ENCODE results near the gene MRPS24.
A peak's percentile ranks its signal among the peaks of the same experiment; 100 is the strongest.
"Not testable (repeated sequence)": the region's sequence is repeated elsewhere in the genome, so short reads cannot be mapped to it uniquely, and the experiment has no call there.

Gene MRPS24

DNA sequence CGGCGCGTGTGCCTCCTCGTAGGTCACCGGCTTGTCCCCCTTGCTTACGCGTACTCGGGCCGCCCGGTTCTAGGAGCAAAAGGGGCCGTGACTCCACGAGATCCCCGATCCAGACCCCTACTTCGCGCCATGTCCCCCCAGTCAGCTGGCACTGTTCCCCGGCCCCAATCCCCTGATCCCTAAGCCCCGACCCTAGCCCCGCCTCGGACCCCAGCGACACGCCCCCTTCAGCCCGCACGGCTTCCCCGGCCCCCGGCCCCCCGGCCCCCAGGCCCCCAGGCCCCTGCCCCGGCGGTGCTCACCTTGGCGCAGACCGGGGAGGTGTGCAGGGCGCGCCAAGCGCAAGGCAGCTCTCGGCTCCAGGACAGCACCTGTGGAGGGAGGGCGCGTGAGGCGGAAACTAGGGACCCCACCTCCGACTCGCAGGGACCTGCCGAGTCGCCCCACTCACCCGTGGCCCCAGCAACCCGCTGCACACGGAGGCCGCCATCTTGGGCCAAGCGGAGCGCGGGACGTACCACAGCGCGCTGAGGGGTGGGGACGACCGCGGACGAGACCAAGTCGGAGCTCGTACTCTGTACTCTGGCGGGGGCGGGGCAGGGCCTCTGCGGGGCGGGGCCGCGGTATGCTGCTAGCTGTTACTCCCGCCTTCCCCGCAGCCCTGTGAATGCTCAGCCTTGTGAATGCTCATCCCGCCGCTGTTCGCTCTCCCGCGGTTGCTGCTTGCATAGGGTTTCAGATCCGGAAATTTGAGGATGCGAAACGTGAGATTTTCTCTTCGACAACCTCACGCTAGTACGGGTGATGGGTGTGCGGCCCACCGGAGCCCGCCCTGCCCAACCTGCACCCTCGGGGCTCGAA is at the start of gene MRPS24:
Gene MRPS24 (minus strand): TSS at position 512 of the 861 bp plus-strand sequence. CDS start 22 bp downstream, at position 490.
- DNase-seq: peak; percentile 94 to 98 (median 98)

DNA sequence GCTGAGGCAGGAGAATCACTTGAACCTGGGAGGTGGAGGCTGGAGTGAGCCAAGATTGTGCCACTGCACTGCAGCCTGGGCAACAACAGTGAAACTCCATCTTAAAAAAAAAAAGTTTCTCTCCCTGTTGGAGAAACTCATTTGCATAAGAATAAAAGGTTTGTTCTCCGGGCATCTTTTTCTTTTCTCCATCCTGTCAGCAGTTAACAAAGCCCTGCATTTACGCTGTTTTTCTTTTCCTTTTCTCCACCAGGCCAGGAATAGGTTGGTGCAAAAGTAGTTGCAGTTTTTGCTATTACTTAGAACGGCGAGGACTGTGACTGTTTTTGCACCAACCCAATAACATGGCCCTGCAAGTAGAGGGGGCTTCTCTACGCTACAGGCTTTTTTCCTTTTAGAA is 46.6 kb upstream of the MRPS24 start:
- no peak for DNase-seq

DNA sequence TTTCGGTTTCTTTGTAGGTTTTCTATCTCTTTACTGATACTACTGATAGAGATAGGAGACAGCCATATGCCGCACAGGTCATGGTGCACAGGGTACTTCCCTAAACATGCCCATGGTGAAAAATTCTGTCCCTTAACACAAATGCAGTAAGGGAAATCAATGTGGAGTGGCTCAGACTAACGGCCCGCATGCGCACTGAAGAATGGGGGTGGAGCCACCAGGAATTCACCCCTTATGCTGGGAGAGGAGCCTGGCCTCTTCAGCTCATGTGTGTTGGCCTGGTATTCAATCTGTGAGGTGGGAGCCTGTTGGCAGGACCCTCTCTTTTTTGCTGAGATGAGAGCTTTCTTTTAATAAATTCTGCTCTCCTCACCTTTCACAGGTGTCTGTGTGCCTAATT is 45.5 kb upstream of the MRPS24 start:
- no peak for DNase-seq

DNA sequence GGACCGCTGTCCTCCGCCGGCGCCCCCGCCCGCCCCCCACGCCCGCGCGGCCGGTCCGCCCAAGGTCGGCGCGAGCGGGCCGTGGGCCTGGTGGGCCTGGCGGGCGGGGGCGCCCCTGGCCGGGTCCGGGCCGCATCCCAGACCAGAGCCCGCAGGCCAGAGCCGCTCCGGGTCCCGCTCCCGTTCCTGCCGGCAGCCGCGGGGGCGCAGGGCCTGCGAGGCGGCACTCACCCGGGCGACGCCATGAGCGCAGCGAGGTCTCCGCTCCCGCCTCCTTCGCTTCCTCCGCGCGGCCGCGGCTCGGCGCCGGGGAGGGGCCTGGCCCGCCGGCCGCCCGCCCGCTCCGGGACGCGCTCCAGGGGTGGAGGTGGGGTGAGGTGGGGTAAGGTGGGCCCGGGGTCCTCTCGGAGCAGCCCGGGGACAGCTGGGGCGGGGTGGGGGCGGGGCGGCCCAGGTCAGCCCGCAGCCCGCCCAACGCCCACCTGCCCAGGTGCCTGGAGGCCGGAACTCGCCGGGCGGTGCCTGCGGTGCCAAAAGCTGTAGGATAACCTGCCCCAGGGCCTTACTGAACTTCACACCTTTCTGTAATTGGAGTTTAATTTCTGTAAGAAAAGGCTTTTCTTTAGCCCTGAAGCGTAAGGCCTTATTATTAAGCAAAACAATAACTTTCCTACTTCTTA is 37.2 kb upstream of the MRPS24 start, which contains the start of gene URGCP:
Gene URGCP (minus strand): TSS at position 266 of the 680 bp plus-strand sequence. CDS start 21 bp downstream, at position 245.
- peak; percentile 63 to 85 (median 70) for DNase-seq

DNA sequence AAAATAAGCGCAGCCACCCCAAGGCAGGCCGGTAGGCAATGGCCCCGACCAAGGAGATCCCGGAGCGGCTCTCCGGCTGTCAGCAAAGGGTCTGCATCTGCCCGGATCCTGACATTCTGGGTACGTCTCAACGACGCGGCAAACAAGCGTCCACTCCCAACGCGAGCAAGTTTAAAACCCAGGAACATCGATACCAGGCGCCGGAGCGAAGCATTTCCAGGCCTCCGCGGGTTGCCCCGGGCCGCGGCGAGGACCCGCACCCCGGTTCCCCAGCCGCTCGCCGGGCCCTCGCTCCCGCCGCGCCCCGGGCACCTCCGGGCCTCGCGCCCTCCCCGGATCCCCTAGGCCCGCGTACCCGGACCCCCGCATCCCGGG is 36.6 kb upstream of the MRPS24 start:
- peak; percentile 33 to 58 (median 41) for DNase-seq

DNA sequence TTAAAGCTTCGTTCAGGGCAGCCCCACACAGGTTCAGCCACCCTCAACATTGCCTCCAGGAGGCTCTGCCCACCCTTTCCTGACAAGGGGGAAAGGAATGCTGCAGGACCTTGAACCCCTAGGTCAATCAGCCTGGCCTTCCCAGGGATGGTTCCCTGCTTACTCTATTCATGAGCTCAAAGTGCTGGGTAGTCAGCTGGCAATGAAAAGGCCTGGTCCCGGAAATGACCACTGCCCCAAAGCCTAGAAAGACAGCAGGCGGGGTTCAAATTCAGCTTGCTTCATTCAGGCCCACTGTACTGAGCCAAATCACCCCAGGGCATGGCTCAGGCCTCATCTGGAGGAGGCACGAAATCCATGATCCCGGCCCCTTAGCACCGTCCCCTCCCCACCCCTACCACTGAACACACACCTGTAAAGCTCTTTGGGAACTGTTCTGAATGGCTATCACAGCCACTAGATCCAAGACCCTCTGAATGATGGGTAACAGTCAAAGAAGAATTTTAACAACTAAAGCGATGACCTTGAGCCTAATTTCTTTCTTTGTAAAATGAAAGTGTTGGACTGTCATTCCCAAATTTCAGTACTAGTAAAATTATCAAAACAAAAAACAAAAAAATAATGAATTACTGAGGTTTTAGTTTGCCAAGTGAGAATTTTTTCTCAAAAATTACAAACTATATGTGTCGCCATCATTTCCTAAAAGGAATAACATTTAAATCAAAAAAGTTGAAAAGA is 36.1 kb upstream of the MRPS24 start:
- no peak for DNase-seq

DNA sequence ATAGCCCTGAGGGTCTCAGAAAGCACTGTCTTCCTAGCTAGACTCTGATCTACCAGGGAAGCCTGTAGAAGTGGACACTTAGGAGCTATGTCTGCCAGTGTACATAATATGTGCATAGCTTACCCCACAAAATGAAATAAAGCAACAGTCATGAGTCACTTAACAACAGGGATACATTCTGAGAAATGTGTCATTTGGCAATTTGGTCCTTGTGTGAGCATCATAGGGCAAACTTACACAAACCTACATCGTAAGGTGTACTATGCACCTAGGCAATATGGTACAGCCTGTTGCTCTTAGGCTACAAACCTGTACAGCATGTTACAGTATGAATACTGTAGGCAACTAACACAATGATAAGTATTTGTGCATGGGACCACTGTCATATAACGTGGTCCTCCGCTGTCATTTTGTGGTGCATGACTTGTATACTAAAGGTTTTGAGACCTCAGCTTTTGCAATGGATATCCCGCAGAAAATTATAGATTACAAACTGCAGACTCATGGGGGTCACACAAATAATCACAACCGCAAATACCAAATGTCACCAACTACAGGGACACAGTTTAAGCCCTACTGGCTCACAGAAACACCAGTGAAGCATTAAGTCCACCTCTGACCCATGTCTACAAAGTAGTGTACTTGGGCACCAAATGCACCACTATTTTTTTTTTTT is 35.4 kb upstream of the MRPS24 start:
- peak in 1 of 3 donors; percentile 25 for DNase-seq

DNA sequence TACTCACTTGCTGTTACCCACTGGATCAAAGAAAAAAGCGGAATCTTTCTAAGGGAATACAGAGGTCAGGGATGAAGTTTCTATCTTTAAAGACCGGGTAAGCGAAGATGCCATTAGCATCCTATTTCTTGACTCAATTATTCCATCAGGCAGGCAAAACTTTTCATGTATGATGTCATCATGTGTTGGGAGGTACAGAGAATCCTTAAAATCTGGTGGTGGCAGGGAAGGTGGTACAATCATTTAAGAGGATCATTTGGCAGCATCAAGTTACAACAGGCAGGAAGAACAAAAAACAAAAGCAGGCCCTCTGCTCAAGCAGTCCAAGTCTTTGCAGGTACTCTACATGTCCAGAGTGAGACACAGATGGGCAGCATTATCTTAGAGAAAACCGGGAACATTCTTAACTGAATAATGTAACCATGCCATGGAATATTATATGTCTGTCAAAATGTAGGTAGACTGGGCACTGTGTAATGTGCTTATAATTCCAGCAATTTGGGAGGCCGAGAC is 33.3 kb upstream of the MRPS24 start:
- DNase-seq: no peak

DNA sequence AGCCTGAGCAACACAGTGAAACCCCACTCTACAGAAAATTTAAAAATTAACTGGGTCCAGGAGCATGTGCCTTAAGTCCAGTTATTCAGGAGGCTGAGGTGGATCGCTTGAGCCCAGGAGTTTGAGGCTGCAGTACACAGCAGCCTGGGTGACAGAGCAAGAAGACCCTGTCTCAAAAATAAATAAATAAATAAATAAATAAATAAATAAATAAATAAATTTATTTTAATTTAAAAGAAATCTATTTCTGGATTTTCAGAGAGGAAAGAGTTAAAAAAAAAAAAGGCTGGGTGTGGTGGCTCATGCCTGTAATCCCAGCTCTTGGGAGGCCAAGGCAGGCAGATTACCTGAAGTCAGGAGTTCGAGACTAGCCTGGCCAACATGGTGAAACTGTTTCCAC is 29.3 kb upstream of the MRPS24 start:
- DNase-seq: not testable (repeated sequence)

GRCh38 chr7:43895847-43896415 is 26.6 kb upstream of the MRPS24 start:
- DNase-seq: no peak

- no peak for DNase-seq
These were observed 22.0 kb upstream of the MRPS24 start for GRCh38 chr7:43891069-43891955.

GRCh38 chr7:43890468-43890867 is 21.2 kb upstream of the MRPS24 start:
- DNase-seq: no peak

DNA sequence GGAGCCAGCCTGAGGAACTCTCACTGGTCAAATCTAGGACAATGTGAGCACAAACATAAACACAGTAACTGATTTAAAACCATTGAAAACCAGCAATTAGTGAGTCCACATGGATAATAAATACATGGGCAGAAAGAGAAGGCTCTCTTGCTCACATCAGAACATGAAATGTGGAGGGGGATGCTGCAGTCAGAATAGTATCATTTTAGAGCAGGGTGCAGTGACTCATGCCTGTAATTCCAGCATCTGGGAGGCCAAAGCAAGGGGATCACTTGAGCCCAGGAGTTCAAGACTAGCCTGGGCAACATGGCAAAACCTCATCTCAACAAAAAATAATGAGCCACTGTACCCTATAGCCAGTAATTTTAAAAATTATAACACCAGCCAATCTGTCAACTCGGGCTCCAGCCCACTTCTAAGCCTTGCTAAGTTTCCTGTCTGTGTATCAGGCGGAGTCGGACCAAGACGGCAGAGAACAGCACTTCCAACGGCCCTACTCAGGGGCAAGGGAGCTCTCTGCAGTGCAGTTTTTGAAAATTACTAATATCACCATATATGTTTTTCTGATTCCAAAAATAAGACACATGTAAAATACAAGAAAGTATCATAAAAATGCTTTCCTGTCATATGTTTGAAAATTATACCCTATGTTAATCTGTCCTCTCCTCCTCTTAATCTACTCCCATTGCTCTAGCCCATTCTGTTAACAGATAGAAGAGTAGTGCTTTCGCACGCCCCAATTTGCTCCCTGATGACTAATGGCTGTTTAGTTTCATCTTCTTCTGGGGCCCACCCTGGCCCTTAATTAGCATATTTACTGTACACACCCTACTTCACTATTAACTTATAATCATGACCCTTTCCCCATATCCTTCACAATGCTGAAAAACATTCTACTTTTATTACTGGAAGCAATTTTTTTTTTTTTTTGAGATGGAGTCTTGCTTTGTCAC is 20.0 kb upstream of the MRPS24 start:
- DNase-seq: peak in 2 of 3 donors; percentile 17 to 39

GRCh38 chr7:43884617-43885016 is 15.3 kb upstream of the MRPS24 start:
- no peak for DNase-seq

GRCh38 chr7:43884209-43884608 is 14.9 kb upstream of the MRPS24 start:
- DNase-seq: no peak

GRCh38 chr7:43880596-43880995 is 11.3 kb upstream of the MRPS24 start:
- peak; percentile 33 to 56 (median 42) for DNase-seq

- DNase-seq: peak; percentile 65 to 88 (median 71)
These were observed 10.2 kb upstream of the MRPS24 start for GRCh38 chr7:43879477-43879876.

- DNase-seq: no peak
These were observed 9.6 kb upstream of the MRPS24 start for GRCh38 chr7:43878867-43879266.

DNA sequence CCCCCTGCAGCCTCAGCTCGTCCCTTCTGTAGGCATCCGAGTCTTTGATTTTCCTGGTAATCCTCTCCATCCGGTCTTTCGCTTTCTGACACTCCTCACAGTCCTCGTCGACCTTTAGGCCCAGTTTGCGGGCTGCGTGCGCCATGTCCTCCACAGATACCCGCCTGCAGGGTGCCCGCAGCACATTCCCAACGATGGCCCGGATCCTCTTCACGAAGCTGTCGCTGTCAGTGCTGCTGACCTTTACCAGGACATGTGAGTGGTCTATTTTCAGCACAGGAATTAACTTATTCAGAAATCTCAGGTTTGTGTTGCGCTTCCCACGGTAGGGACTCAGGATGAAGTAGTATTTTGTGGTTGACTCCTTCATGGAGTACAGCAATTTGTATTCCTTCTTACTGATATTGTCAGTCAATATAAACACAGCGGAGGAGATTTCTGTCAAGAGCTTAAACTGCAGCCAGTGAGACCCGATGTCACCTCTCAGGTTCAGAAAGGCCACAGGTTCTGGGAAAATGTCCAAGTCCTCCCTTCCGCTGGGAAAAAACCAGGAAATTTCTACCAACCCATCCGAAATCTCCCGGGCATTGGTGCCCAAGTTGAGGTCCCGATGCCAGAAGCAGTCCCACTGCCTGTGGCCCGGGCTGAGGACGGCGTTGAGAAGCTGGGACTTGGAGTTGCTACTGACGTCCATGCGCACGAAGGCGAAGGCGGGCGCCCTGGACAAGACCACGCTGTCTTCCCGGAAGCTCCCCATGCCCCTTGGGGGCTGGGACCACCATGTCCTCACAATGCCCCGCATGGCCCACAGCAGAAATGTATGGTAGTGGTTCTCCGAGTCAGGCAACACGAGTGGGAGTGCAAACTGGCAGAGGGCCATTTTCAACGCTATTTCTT is 8.9 kb upstream of the MRPS24 start:
- no peak for DNase-seq

Measured in suppressor macrophage treated with lipopolysaccharide for 1 hour (primary cell).